AG04450 (cell line): Measurements from ENCODE around the gene STOML2. TPM values are rescaled to one million over a fixed set of nuclear protein-coding genes. Genes with fewer than 3 reads are reported as not detected.

ENCODE experiments used
- CTCF ChIA-PET: fragments of 300-600, 350-600 bp; formaldehyde crosslinking; extraction: SDS; loops from one replicate; lab custom pipeline; 2022; ENCODE audit warnings: antibody characterized with exemption, inconsistent platforms; lab: Charles Lee
- POLR2A ChIA-PET: fragments of 350-600 bp; formaldehyde crosslinking; extraction: SDS; loops from one replicate; lab custom pipeline; 2021; ENCODE audit warnings: antibody characterized with exemption, inconsistent platforms; lab: Yijun Ruan, JAX
- DNase-seq: peaks from one replicate; pipeline ENCODE4 v3.0.0-alpha.2; 2011; ENCODE audit warnings: low read depth, low spot score
- H3K27ac ChIP-seq: one replicate; pipeline ENCODE4 v1.5.1; 2012; ENCODE audit warnings: low read depth, low read length, control low read depth
- H3K27me3 ChIP-seq: one replicate; pipeline ENCODE4 v1.6.0; 2012; ENCODE audit warnings: low read length; ENCODE audit not compliant: control insufficient read depth, insufficient read depth
- H3K4me3 ChIP-seq: 2 replicates; pipeline ENCODE4 v1.5.1; 2011; ENCODE audit warnings: mild to moderate bottlenecking, low read depth, low read length, control low read depth
- H3K9me3 ChIP-seq: 2 replicates; pipeline ENCODE4 v1.5.1; 2012; ENCODE audit warnings: low read length; ENCODE audit not compliant: control insufficient read depth, insufficient read depth
- CTCF ChIP-seq: IDR thresholded peaks from 2 replicates; pipeline ENCODE4 v1.5.1; 2011; ENCODE audit warnings: low read depth, low read length, control low read depth, inconsistent platforms
- polyA plus RNA-seq: library from polyadenylated mRNA; depleted of rRNA; stranded (reverse); fragments of >200 nt; gene quantifications from 2 replicates; pipeline ENCODE4 v1.2.3, GENCODE V29; 2011

The STOML2 gene
- polyA plus RNA-seq, 1 experiment = 125 TPM

- H3K27ac ChIP-seq = peak within 1 kb of the TSS; percentile 91
- peak within 1 kb of the TSS; percentile 98 for H3K4me3 ChIP-seq
- ChIA-PET CTCF (interaction anchor here (0.6 to 5.0 kb wide), 16 partner anchors 13 to 438 kb away, joined by 3 to 58 read pairs (median 5); partner anchors contain the start of genes UNC13B and VCP), POLR2A (interaction anchor here (0.6 to 1.5 kb wide), 10 partner anchors 13 to 445 kb away, joined by 3 to 7 read pairs (median 3); partner anchors contain the start of genes RUSC2, STOML2, UNC13B and VCP)
- no peaks in the 10 kb centered on the region for H3K27me3 ChIP-seq
- no peak for TF ChIP-seq CTCF
- peak; percentile 86 for DNase-seq
- no peaks in the 10 kb centered on the region for H3K9me3 ChIP-seq
These were observed 13.0 kb upstream of the STOML2 start, which contains the start of gene ATOSB for GRCh38 chr9:35115680-35116538. ATOSB (minus strand) TSS chr9:35115862; CDS start chr9:35108274, 7,588 bp downstream.

- POLR2A ChIA-PET = interaction anchor here (0.6 to 1.5 kb wide), 9 partner anchors 12 to 446 kb away, joined by 3 to 7 read pairs (median 4); partner anchors contain the start of genes RUSC2, STOML2 and VCP
- DNase-seq = no peak
- TF ChIP-seq CTCF = no peak
- CTCF ChIA-PET = interaction anchor here (0.6 to 5.0 kb wide), 19 partner anchors 11 to 439 kb away, joined by 3 to 58 read pairs (median 4); partner anchors contain the start of genes PIGO, STOML2, UNC13B and VCP
- no peaks in the 10 kb centered on the region for H3K9me3 ChIP-seq
- H3K27me3 ChIP-seq = no peaks in the 10 kb centered on the region
- peak overlapping the region; percentile 98 for H3K4me3 ChIP-seq
- H3K27ac ChIP-seq = peak overlapping the region; percentile 91
These were observed 12.1 kb upstream of the STOML2 start for GRCh38 chr9:35114840-35115628.

GRCh38 chr9:35114113-35114839 lies 11.3 kb upstream of the STOML2 start:
- H3K27ac ChIP-seq = peak overlapping the region; percentile 91
- TF ChIP-seq CTCF = no peak
- CTCF ChIA-PET = interaction anchor here (0.7 to 5.0 kb wide), 13 partner anchors 10 to 489 kb away, joined by 3 to 58 read pairs (median 4); partner anchors contain the start of genes PIGO, RUSC2 and STOML2
- DNase-seq = peak; percentile 83
- no peaks in the 10 kb centered on the region for H3K9me3 ChIP-seq
- no peaks in the 10 kb centered on the region for H3K27me3 ChIP-seq
- POLR2A ChIA-PET = interaction anchor here (0.6 to 1.5 kb wide), 8 partner anchors 11 to 922 kb away, joined by 3 to 12 read pairs (median 6); partner anchors contain the start of genes RECK, STOML2 and VCP
- H3K4me3 ChIP-seq = peak overlapping the region; percentile 98

- CTCF ChIA-PET = interaction anchor here (0.7 to 3.8 kb wide), 4 partner anchors 16 to 491 kb away, joined by 5 to 14 read pairs (median 6); partner anchors contain the start of gene PIGO
These were observed 9.5 kb upstream of the STOML2 start for GRCh38 chr9:35112257-35113020.

More at GRCh38 chr9:35112257-35113020, 9.5 kb upstream of the STOML2 start:
- peak overlapping the region; percentile 81 for H3K27ac ChIP-seq
- no peaks in the 10 kb centered on the region for H3K27me3 ChIP-seq
- peak overlapping the region; percentile 49; the same call in 1 of the 2 replicates for H3K4me3 ChIP-seq
- TF ChIP-seq CTCF = no peak
- no peak for DNase-seq
- H3K9me3 ChIP-seq = no peaks in the 10 kb centered on the region
- POLR2A ChIA-PET = interaction anchor here (0.8 to 2.7 kb wide), 5 partner anchors 9 to 359 kb away, joined by 3 to 18 read pairs (median 4); partner anchors contain the start of genes FANCG, STOML2 and VCP
